H9 (cell line): ENCODE measurements around the gene FBN3. TPM values are rescaled to one million over a fixed set of nuclear protein-coding genes. Genes with fewer than 3 reads are reported as not detected.
A peak's percentile ranks its signal among the peaks of the same experiment; 100 is the strongest.

Experiments
- DNase-seq: peaks from one replicate; pipeline ENCODE4 v3.0.0-alpha.2; 2017
- H2AFZ ChIP-seq: one replicate; pipeline ENCODE4 v1.6.1; 2013; ENCODE audit warnings: mild to moderate bottlenecking, low read length, control low read depth, moderate library complexity
- H2AK5ac ChIP-seq: 2 replicates; pipeline ENCODE4 v1.6.1; 2013; ENCODE audit warnings: low read length, control low read depth, mixed read lengths; ENCODE audit not compliant: insufficient read length
- H2BK120ac ChIP-seq: one replicate; pipeline ENCODE4 v1.6.1; 2013; ENCODE audit warnings: low read depth, mild to moderate bottlenecking, low read length, control low read depth, inconsistent platforms; ENCODE audit not compliant: poor library complexity, severe bottlenecking
- H2BK12ac ChIP-seq: 2 replicates; pipeline ENCODE4 v1.6.1; 2013; ENCODE audit warnings: low read length, control low read depth, mixed read lengths, low read depth; ENCODE audit not compliant: insufficient read length
- H2BK15ac ChIP-seq: 2 replicates; pipeline ENCODE4 v1.6.1; 2013; ENCODE audit warnings: low read depth, low read length, control low read depth
- H2BK20ac ChIP-seq: one replicate; pipeline ENCODE4 v1.6.1; 2013; ENCODE audit warnings: low read depth, mild to moderate bottlenecking, low read length, control low read depth, inconsistent platforms; ENCODE audit not compliant: poor library complexity, severe bottlenecking
- H2BK5ac ChIP-seq: 2 replicates; pipeline ENCODE4 v1.6.1; 2013; ENCODE audit warnings: low read length, control low read depth, mixed read lengths; ENCODE audit not compliant: insufficient read length
- H3K14ac ChIP-seq: 2 replicates; pipeline ENCODE4 v1.6.1; 2013; ENCODE audit warnings: low read length, control low read depth; ENCODE audit not compliant: insufficient read depth
- H3K18ac ChIP-seq: 2 replicates; pipeline ENCODE4 v1.6.1; 2013; ENCODE audit warnings: low read depth, mild to moderate bottlenecking, mixed read lengths, low read length, control low read depth; ENCODE audit not compliant: insufficient read length
- H3K23ac ChIP-seq: 2 replicates; pipeline ENCODE4 v1.6.1; 2013; ENCODE audit warnings: low read length, control low read depth, mixed read lengths, low read depth; ENCODE audit not compliant: insufficient read length
- H3K23me2 ChIP-seq: 2 replicates; pipeline ENCODE4 v1.6.1; 2013; ENCODE audit warnings: low read depth, mild to moderate bottlenecking, mixed read lengths, low read length, control low read depth; ENCODE audit not compliant: insufficient read length, poor library complexity, severe bottlenecking
- H3K27ac ChIP-seq: 2 replicates; pipeline ENCODE4 v1.5.1; 2013; ENCODE audit warnings: low read length, control low read depth, mixed read lengths, low read depth; ENCODE audit not compliant: insufficient read length
- H3K27me3 ChIP-seq: 2 replicates; pipeline ENCODE4 v1.6.1; 2013; ENCODE audit warnings: low read length, control low read depth, inconsistent platforms; ENCODE audit not compliant: insufficient read depth
- H3K4ac ChIP-seq: 2 replicates; pipeline ENCODE4 v1.6.1; 2013; ENCODE audit warnings: low read depth, mild to moderate bottlenecking, control low read depth, inconsistent platforms, low read length, moderate library complexity
- H3K4me1 ChIP-seq: 2 replicates; pipeline ENCODE4 v1.6.1; 2013; ENCODE audit warnings: low read length, control low read depth, inconsistent platforms; ENCODE audit not compliant: insufficient read depth
- H3K4me2 ChIP-seq: 2 replicates; pipeline ENCODE4 v1.6.1; 2013; ENCODE audit warnings: low read length, control low read depth, mixed read lengths; ENCODE audit not compliant: insufficient read length, insufficient read depth
- H3K56ac ChIP-seq: 2 replicates; pipeline ENCODE4 v1.6.1; 2013; ENCODE audit warnings: low read depth, mild to moderate bottlenecking, mixed read lengths, low read length, control low read depth; ENCODE audit not compliant: insufficient read length
- H3K79me1 ChIP-seq: 2 replicates; pipeline ENCODE4 v1.6.1; 2013; ENCODE audit warnings: low read depth, mild to moderate bottlenecking, moderate library complexity, low read length, control low read depth, inconsistent platforms; ENCODE audit not compliant: insufficient read depth, poor library complexity, severe bottlenecking
- H3K79me2 ChIP-seq: 2 replicates; pipeline ENCODE4 v1.6.1; 2013; ENCODE audit warnings: low read length, control low read depth, inconsistent platforms; ENCODE audit not compliant: insufficient read depth
- H3K9ac ChIP-seq: 2 replicates; pipeline ENCODE4 v1.6.1; 2013; ENCODE audit warnings: low read length, control low read depth, mixed read lengths; ENCODE audit not compliant: insufficient read length; ENCODE audit errors: extremely low read depth
- H3K9me3 ChIP-seq: one replicate; pipeline ENCODE4 v1.6.1; 2013; ENCODE audit warnings: low read depth, low read length, inconsistent platforms; ENCODE audit not compliant: control insufficient read depth
- H3T11ph ChIP-seq: one replicate; pipeline ENCODE4 v1.6.1; 2013; ENCODE audit warnings: mild to moderate bottlenecking, low read length, control low read depth, inconsistent platforms
- H4K20me1 ChIP-seq: one replicate; pipeline ENCODE4 v1.6.1; 2013; ENCODE audit not compliant: control insufficient read depth, insufficient read length, insufficient read depth
- H4K5ac ChIP-seq: 2 replicates; pipeline ENCODE4 v1.6.1; 2013; ENCODE audit warnings: low read depth, mild to moderate bottlenecking, mixed read lengths, low read length, control low read depth; ENCODE audit not compliant: insufficient read length
- H4K8ac ChIP-seq: replicated peaks from 2 replicates; pipeline ENCODE4 v1.6.1; 2013; ENCODE audit warnings: low read length, control low read depth, mixed read lengths, low read depth; ENCODE audit not compliant: insufficient read length
- H4K91ac ChIP-seq: 2 replicates; pipeline ENCODE4 v1.6.1; 2013; ENCODE audit warnings: low read depth, mild to moderate bottlenecking, moderate library complexity, mixed read lengths, low read length, control low read depth; ENCODE audit not compliant: insufficient read length
- H3K27ac Mint-ChIP-seq, 3 experiments: 2 replicates in 2 of 3; 3 replicates in 1 of 3; pipeline ENCODE4 v1.8.0; 2020 to 2021; ENCODE audit warnings: mixed read lengths in 3 of 3, mild to moderate bottlenecking in 1 of 3, moderate library complexity in 1 of 3
- H3K27me3 Mint-ChIP-seq: 2 replicates; pipeline ENCODE4 v1.8.0; 2021; ENCODE audit warnings: low read depth, mild to moderate bottlenecking, moderate library complexity, mixed read lengths
- H3K36me3 Mint-ChIP-seq, 3 experiments: 2 replicates in 2 of 3; 3 replicates in 1 of 3; pipeline ENCODE4 v1.8.0; 2020 to 2021; ENCODE audit warnings: low read depth in 3 of 3, mixed read lengths in 3 of 3; ENCODE audit not compliant: insufficient read depth in 1 of 3
- H3K4me1 Mint-ChIP-seq, 2 experiments: 2 replicates each; pipeline ENCODE4 v1.8.0; 2020; ENCODE audit warnings: mixed read lengths in 2 of 2
- H3K4me3 Mint-ChIP-seq, 2 experiments: 2 replicates in 1 of 2; 3 replicates in 1 of 2; pipeline ENCODE4 v1.8.0; 2020 to 2021; ENCODE audit warnings: mild to moderate bottlenecking in 2 of 2, mixed read lengths in 2 of 2, moderate library complexity in 1 of 2
- H3K9me3 Mint-ChIP-seq, 2 experiments: 2 replicates in 1 of 2; 3 replicates in 1 of 2; pipeline ENCODE4 v1.8.0; 2020; ENCODE audit warnings: mild to moderate bottlenecking in 2 of 2, mixed read lengths in 2 of 2, moderate library complexity in 1 of 2
- WGBS: extraction: QIAGEN DNeasy Blood & Tissue Kit; methylation state at CpG from one replicate; pipeline ENCODE4 v1.1.7; 2013; ENCODE audit warnings: missing lambda C conversion rate, low lambda C conversion rate, mixed read lengths; ENCODE audit not compliant: insufficient read length; ENCODE audit errors: extremely low coverage; 5-methylcytosine and 5-hydroxymethylcytosine counted together
- total RNA-seq: library from RNA; stranded (reverse); gene quantifications from 2 replicates; pipeline ENCODE4 v1.2.1, GENCODE V29; 2021
- TF ChIP-seq, protein P1 (sequence below): fragments of 200-600 bp; sonication (generic); conservative IDR thresholded peaks from 3 replicates; pipeline ENCODE4 v1.8.0; 2021; ENCODE audit warnings: antibody characterized with exemption, mild to moderate bottlenecking

FBN3 gene
- total RNA-seq, 1 experiment from 2014 or later, result 31.0 TPM

DNA sequence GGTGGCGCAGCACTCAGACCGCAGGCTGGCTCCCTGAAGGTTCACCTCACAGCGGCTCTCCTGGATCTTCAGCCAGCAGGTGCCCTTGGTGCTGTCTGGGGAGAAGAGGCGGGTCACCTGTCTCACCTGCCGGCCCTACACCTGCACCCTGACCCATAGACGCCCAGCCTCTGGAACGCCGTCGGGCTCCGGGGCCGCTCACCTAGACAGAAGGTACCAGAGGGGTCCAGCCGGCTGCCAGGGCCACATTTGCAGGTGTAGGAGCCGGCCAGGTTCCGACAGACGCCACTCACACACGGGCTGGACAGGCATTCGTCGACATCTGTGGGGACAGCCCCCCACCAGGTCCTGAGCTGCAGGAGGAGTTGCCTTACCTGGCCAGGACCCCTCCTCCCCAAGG lies 22.9 kb downstream of the FBN3 start:
- H3K27me3 ChIP-seq, result no peaks in the 10 kb centered on the region
- no peak overlapping the region for H3K4me3 Mint-ChIP-seq
- H4K5ac ChIP-seq, result no peak overlapping the region
- no CpG with 5 or more reads among the region's 18 CpGs for WGBS
- no peak overlapping the region for H3T11ph ChIP-seq
- no peaks in the 10 kb centered on the region for H3K79me2 ChIP-seq
- no peak overlapping the region for H3K9ac ChIP-seq
- H3K4me2 ChIP-seq, result no peak overlapping the region
- H3K14ac ChIP-seq, result no peak overlapping the region
- TF ChIP-seq, protein P1, sequence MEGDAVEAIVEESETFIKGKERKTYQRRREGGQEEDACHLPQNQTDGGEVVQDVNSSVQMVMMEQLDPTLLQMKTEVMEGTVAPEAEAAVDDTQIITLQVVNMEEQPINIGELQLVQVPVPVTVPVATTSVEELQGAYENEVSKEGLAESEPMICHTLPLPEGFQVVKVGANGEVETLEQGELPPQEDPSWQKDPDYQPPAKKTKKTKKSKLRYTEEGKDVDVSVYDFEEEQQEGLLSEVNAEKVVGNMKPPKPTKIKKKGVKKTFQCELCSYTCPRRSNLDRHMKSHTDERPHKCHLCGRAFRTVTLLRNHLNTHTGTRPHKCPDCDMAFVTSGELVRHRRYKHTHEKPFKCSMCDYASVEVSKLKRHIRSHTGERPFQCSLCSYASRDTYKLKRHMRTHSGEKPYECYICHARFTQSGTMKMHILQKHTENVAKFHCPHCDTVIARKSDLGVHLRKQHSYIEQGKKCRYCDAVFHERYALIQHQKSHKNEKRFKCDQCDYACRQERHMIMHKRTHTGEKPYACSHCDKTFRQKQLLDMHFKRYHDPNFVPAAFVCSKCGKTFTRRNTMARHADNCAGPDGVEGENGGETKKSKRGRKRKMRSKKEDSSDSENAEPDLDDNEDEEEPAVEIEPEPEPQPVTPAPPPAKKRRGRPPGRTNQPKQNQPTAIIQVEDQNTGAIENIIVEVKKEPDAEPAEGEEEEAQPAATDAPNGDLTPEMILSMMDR, result no peak
- H2AK5ac ChIP-seq, result no peak overlapping the region
- H3K56ac ChIP-seq, result no peak overlapping the region
- no peak overlapping the region for H4K8ac ChIP-seq
- no peaks in the 10 kb centered on the region for H3K79me1 ChIP-seq
- H3K9me3 Mint-ChIP-seq, result no peaks in the 10 kb centered on the region; a peak in 1 of 5 replicates
- no peaks in the 10 kb centered on the region for H3K4me1 ChIP-seq
- no peak overlapping the region for H2BK15ac ChIP-seq
- H2BK5ac ChIP-seq, result no peak overlapping the region
- H4K20me1 ChIP-seq, result no peaks in the 10 kb centered on the region
- peak overlapping the region in 1 of 3 experiments; percentile 80; a peak in 1 of 7 replicates for H3K27ac Mint-ChIP-seq
- no peak overlapping the region for H3K23ac ChIP-seq
- H4K91ac ChIP-seq, result no peak overlapping the region
- H3K18ac ChIP-seq, result no peak overlapping the region
- H3K23me2 ChIP-seq, result no peaks in the 10 kb centered on the region
- DNase-seq, result no peak
- no peaks in the 10 kb centered on the region for H3K27me3 Mint-ChIP-seq
- no peak overlapping the region for H2BK20ac ChIP-seq
- H3K4ac ChIP-seq, result no peak overlapping the region
- no peak overlapping the region for H2BK12ac ChIP-seq
- H3K9me3 ChIP-seq, result no peaks in the 10 kb centered on the region
- H2BK120ac ChIP-seq, result no peak overlapping the region
- no peaks in the 10 kb centered on the region for H3K4me1 Mint-ChIP-seq
- H3K27ac ChIP-seq, result no peak overlapping the region
- H3K36me3 Mint-ChIP-seq, result peaks cover 23 to 56% (median 46%) of the 10 kb centered on the region in 3 experiments
- no peak overlapping the region for H2AFZ ChIP-seq
